Measurements from ENCODE around the gene ANKRD16.

- no peak for TF ChIP-seq CTCF (IDR thresholded peaks at IDR 0.05)
- no peak for TF ChIP-seq POLR2AphosphoS5 (IDR thresholded peaks at IDR 0.05)
- no peak for TF ChIP-seq POLR2A (IDR thresholded peaks at IDR 0.05)
Measured at GRCh38 chr10:5933909-5934546, 44.3 kb upstream of the ANKRD16 start.
